GM21737 (cell line): ENCODE results near the gene GRIK4.

Experiments
- ATAC-seq: cut with Tn5 transposase; IDR thresholded peaks from one replicate; pipeline ENCODE4 v1.9.1; 2021; ENCODE audit warnings: mild to moderate bottlenecking, moderate library complexity; ENCODE audit not compliant: unreplicated experiment

The GRIK4 gene

GRCh38 chr11:120827820-120828219 is 316.3 kb downstream of the GRIK4 start:
- no peak for ATAC-seq

GRCh38 chr11:120828847-120829246 is 317.3 kb downstream of the GRIK4 start:
- ATAC-seq, result no peak

GRCh38 chr11:120830085-120830620 is 318.6 kb downstream of the GRIK4 start:
- no peak for ATAC-seq

GRCh38 chr11:120832481-120833238 is 321.1 kb downstream of the GRIK4 start:
- ATAC-seq, result no peak

GRCh38 chr11:120834686-120835210 is 323.2 kb downstream of the GRIK4 start:
- ATAC-seq, result no peak

GRCh38 chr11:120835601-120836228 is 324.2 kb downstream of the GRIK4 start:
- peak; percentile 72 for ATAC-seq

GRCh38 chr11:120837696-120838095 is 326.1 kb downstream of the GRIK4 start:
- ATAC-seq, result no peak

GRCh38 chr11:120839201-120839600 is 327.7 kb downstream of the GRIK4 start:
- ATAC-seq, result no peak

GRCh38 chr11:120839846-120840402 is 328.4 kb downstream of the GRIK4 start:
- ATAC-seq, result no peak

- no peak for ATAC-seq
These were observed 329.1 kb downstream of the GRIK4 start for GRCh38 chr11:120840661-120841060.

GRCh38 chr11:120841074-120841473 is 329.5 kb downstream of the GRIK4 start:
- ATAC-seq, result no peak

GRCh38 chr11:120842195-120842594 is 330.6 kb downstream of the GRIK4 start:
- ATAC-seq, result no peak

GRCh38 chr11:120853435-120853834 is 341.9 kb downstream of the GRIK4 start:
- no peak for ATAC-seq

GRCh38 chr11:120854988-120855387 is 343.4 kb downstream of the GRIK4 start:
- no peak for ATAC-seq

GRCh38 chr11:120857508-120857907 is 346.0 kb downstream of the GRIK4 start:
- ATAC-seq, result no peak

- ATAC-seq, result no peak
These were observed 347.2 kb downstream of the GRIK4 start for GRCh38 chr11:120858740-120859139.

- no peak for ATAC-seq
These were observed 348.2 kb downstream of the GRIK4 start for GRCh38 chr11:120859552-120860295.

GRCh38 chr11:120863359-120863758 is 351.8 kb downstream of the GRIK4 start:
- no peak for ATAC-seq

- ATAC-seq, result no peak
These were observed 355.5 kb downstream of the GRIK4 start for GRCh38 chr11:120867024-120867423.

GRCh38 chr11:120867531-120867930 is 356.0 kb downstream of the GRIK4 start:
- no peak for ATAC-seq

GRCh38 chr11:120867988-120868387 is 356.4 kb downstream of the GRIK4 start:
- no peak for ATAC-seq
